ENCODE measurements around the gene FYCO1.

- no peak for TF ChIP-seq ZNF318 (IDR thresholded peaks at IDR 0.05; ENCODE audit: borderline replicate concordance in 1 of 2, low read depth in 1 of 2)
- TF ChIP-seq NR3C1 (CRISPR knock-in tag; IDR thresholded peaks at IDR 0.05) = no peak
- TF ChIP-seq, protein P1, sequence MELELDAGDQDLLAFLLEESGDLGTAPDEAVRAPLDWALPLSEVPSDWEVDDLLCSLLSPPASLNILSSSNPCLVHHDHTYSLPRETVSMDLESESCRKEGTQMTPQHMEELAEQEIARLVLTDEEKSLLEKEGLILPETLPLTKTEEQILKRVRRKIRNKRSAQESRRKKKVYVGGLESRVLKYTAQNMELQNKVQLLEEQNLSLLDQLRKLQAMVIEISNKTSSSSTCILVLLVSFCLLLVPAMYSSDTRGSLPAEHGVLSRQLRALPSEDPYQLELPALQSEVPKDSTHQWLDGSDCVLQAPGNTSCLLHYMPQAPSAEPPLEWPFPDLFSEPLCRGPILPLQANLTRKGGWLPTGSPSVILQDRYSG (tag; conservative IDR thresholded peaks at IDR 0.05; ENCODE audit: low read depth) = no peak
- TF ChIP-seq ATF1 (CRISPR knock-in tag; IDR thresholded peaks at IDR 0.05) = no peak
- no peak for TF ChIP-seq ATF1 (tag; IDR thresholded peaks at IDR 0.05)
- TF ChIP-seq NRF1 (conservative IDR thresholded peaks at IDR 0.05 in 1 of 2, IDR thresholded peaks at IDR 0.05 in 1 of 2) = no peak
- TF ChIP-seq POLR2AphosphoS5 (IDR thresholded peaks at IDR 0.05; ENCODE audit: control insufficient read depth, insufficient read depth, low read depth, low read length) = no peak
These were observed 87.6 kb downstream of the FYCO1 start for GRCh38 chr3:45907769-45908705.

All from K562 (cell line).